T-helper 17 cell (primary cell): ENCODE results near the gene RGS1. TPM values are rescaled to one million over a fixed set of nuclear protein-coding genes. Genes with fewer than 3 reads are reported as not detected.

Experiments used
- ATAC-seq: fragments of 150-1000 bp; cut with Tn5 transposase; 2 replicates; pipeline ENCODE4 v1.10.0; 2021; ENCODE audit warnings: mild to moderate bottlenecking, moderate library complexity
- DNase-seq, 3 donors: peaks; one replicate each; pipeline versions ENCODE4 v3.0.0 to v3.0.0-alpha.2; 2020 to 2021
- H3K9me3 ChIP-seq: one replicate; pipeline ENCODE4 v1.7.0; 2013; ENCODE audit warnings: low read length, mild to moderate bottlenecking; ENCODE audit not compliant: control insufficient read depth, poor library complexity, severe bottlenecking
- H3K27ac Mint-ChIP-seq: one replicate; pipeline ENCODE4 v1.8.0; 2022; ENCODE audit warnings: mild to moderate bottlenecking, moderate library complexity, mixed read lengths
- H3K27me3 Mint-ChIP-seq: one replicate; pipeline ENCODE4 v1.8.0; 2022; ENCODE audit warnings: mixed read lengths
- H3K36me3 Mint-ChIP-seq: one replicate; pipeline ENCODE4 v1.8.0; 2022; ENCODE audit warnings: low read depth, mixed read lengths
- H3K4me1 Mint-ChIP-seq: one replicate; pipeline ENCODE4 v1.8.0; 2022; ENCODE audit warnings: mild to moderate bottlenecking, mixed read lengths
- H3K4me3 Mint-ChIP-seq: one replicate; pipeline ENCODE4 v1.8.0; 2022; ENCODE audit warnings: mild to moderate bottlenecking, moderate library complexity, mixed read lengths
- total RNA-seq, 4 donors: library from RNA in 2 of 4; stranded (reverse) in 2 of 4; gene quantifications; one replicate each; pipeline ENCODE4 v1.2.3 and lab custom pipeline; 2022 to 2026

RGS1 gene
- total RNA-seq, 2 donors from 2014 or later = 387 to 736 TPM

DNA sequence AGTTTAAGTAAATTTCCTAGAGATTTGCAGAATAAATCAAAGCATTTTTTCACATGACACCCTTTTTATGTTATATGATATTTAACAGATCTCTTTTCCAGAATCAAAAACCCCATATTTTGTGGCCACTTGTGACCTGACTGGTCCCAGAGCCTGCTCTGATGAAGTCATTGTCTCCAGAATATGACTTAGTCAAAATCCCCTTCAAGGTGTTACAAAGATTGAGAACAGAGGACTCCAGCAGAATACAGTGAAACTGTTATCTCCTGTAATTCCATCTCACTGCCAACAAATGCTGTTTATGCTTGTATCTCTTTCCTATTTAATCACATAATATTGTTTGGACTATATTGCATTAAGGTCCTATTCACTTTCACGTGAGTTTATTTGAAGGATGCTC lies 25.6 kb downstream of the RGS1 start:
- ATAC-seq = no peak
- H3K4me3 Mint-ChIP-seq = no peak overlapping the region
- peaks cover 12% of the 10 kb centered on the region for H3K4me1 Mint-ChIP-seq
- peaks cover 3% of the 10 kb centered on the region for H3K36me3 Mint-ChIP-seq
- no peak for DNase-seq
- peaks cover 17% of the 10 kb centered on the region for H3K27me3 Mint-ChIP-seq
- H3K9me3 ChIP-seq = no peaks in the 10 kb centered on the region
- peak overlapping the region; percentile 24 for H3K27ac Mint-ChIP-seq

GRCh38 chr1:192601567-192601966 lies 26.0 kb downstream of the RGS1 start:
- Mint-ChIP-seq H3K36me3 (peaks cover 3% of the 10 kb centered on the region), H3K27me3 (peaks cover 17% of the 10 kb centered on the region), H3K4me3 (no peak overlapping the region), H3K27ac (no peak overlapping the region), H3K4me1 (peaks cover 10% of the 10 kb centered on the region)
- no peaks in the 10 kb centered on the region for H3K9me3 ChIP-seq
- ATAC-seq (no peak), DNase-seq (no peak)

DNA sequence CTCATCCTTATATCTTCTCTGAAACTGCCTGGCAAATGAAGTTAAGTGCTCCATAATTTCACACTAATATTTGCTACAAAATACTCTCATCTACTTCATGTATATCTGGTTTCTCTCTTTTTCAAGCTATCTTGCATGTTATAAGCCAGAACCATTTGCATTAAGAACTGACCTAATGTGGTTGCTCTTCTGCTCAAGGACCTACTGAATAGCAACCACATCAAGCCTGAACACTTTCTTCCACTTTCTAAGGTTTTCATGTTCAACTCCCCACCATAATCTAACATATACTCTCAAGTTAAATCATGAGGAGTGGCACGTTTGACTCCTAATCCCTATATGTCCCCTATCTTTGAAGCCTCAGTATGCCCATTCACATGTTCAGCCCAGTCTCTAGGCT lies 27.2 kb downstream of the RGS1 start:
- Mint-ChIP-seq H3K27me3 (peaks cover 11% of the 10 kb centered on the region), H3K36me3 (peaks cover 3% of the 10 kb centered on the region), H3K4me3 (no peak overlapping the region), H3K27ac (peak overlapping the region; percentile 29), H3K4me1 (peaks cover 10% of the 10 kb centered on the region)
- H3K9me3 ChIP-seq = no peaks in the 10 kb centered on the region
- ATAC-seq (no peak), DNase-seq (no peak)

DNA sequence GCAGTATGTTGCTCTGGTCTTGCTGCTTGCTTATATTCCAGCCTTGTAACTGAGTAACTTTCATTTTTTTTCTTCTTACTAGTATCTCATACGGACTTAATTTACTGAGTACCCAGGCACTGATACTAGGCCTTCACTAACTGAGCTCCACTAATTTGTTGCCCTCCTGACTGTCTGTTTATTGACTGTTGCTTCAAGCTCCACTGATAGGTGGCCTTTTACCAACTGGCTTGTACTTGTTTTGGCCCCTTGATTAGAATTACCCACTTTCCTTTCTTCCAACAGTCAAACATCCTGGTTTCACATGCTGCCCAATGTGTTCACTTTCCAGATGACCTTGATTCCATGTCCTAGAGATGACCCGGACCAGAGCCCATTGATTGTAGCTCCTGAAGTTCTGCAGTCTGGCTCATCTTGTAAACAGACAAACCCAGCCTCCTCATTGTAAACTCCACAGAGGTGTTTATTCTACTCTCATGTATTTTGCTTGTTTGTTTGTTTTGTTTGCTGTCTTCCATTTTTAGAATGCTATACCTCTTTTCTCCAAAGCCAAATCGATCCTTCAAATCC lies 27.7 kb downstream of the RGS1 start:
- Mint-ChIP-seq H3K27me3 (peaks cover 11% of the 10 kb centered on the region), H3K27ac (peak overlapping the region; percentile 29), H3K4me3 (no peak overlapping the region), H3K4me1 (peaks cover 10% of the 10 kb centered on the region), H3K36me3 (peaks cover 3% of the 10 kb centered on the region)
- H3K9me3 ChIP-seq = no peaks in the 10 kb centered on the region
- DNase-seq (no peak), ATAC-seq (no peak)

DNA sequence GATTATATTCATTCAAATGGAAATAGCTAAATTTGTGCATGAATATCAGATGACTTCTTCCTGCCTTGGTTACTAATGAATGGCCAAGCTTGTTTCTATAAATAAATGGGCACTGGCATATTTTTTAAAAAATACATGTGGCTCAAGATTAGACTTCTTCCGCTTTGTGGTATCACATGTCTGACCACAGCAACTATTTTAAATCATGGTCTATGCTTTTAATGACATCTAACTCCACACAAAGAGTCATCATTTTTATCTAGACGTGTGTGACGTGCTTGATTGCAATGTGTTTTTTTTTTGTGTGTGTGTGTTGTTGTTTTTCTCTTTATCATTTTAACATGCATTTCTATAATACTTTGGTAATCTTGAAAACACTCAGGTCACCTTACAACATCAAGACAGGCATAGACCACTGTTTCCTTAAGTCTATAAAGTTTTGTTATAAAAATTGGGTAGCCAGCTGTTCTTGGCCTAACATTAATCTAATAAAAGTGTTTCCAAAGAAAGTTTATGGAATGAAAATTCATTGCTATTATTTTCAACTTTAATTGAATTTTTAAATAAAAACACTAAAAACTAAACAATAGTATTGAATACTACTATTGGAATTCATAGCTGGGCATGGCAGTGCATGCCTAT lies 29.5 kb downstream of the RGS1 start:
- H3K36me3 Mint-ChIP-seq = peaks cover 3% of the 10 kb centered on the region
- ATAC-seq (no peak), DNase-seq (no peak)
- H3K27ac Mint-ChIP-seq = no peak overlapping the region
- peaks cover 19% of the 10 kb centered on the region for H3K4me1 Mint-ChIP-seq
- H3K27me3 Mint-ChIP-seq = peaks cover 11% of the 10 kb centered on the region
- no peak overlapping the region for H3K4me3 Mint-ChIP-seq
- H3K9me3 ChIP-seq = no peaks in the 10 kb centered on the region

- DNase-seq = no peak
- Mint-ChIP-seq H3K27ac (peak overlapping the region; percentile 77), H3K36me3 (no peaks in the 10 kb centered on the region), H3K4me3 (no peak overlapping the region), H3K27me3 (no peaks in the 10 kb centered on the region), H3K4me1 (peaks cover 9% of the 10 kb centered on the region)
- no peak for ATAC-seq
- H3K9me3 ChIP-seq = no peaks in the 10 kb centered on the region
These were observed 33.1 kb downstream of the RGS1 start for GRCh38 chr1:192608671-192609070.

DNA sequence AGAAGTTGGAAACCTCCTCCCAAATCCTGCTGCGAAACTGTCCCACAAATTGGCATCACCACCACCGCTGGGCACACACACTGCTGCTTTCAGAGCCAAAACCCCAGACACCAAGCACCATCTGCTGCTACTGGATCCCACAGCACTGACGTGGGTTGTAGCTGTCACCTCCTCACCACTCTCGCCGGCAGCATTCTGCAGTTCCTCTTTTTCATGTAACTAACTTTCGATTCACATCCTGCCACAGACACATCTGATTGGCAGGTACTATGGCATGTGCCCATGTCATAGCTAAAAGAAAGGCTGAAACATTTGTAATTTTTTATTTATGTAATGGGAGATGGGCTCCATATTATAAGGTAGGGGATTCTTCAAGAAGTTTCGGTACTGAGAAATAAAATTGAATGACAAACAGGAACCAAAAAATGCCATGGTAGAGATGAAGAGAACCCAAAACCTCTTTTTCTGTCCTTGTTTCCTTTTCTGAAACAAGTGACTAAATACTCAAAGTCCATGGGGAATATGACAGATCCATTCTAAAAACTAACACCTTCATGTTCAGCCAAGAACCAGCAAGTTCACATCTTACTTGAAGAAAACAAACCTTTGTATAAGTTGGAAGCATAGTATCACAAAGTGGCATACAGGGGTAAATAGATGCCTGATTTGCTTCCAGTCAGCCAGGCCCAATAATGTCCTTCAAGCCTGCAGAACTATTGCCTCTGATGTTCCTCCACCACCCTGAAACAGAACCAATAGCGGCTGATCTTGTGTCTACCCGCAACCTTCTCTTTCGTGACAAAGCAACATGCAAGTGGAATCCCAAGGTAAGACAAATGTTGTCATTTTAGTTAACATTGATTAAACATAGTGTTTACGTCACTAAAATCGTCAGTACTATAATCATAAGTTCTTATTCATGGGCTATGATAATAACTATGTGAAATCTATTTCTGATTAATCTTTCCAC lies 33.8 kb downstream of the RGS1 start:
- no peaks in the 10 kb centered on the region for H3K9me3 ChIP-seq
- Mint-ChIP-seq H3K27me3 (no peaks in the 10 kb centered on the region), H3K36me3 (no peaks in the 10 kb centered on the region), H3K27ac (peak overlapping the region; percentile 77), H3K4me3 (peak overlapping the region; percentile 43), H3K4me1 (peaks cover 9% of the 10 kb centered on the region)
- ATAC-seq (peak; percentile 94), DNase-seq (peak; percentile 13 to 25 (median 16))

DNA sequence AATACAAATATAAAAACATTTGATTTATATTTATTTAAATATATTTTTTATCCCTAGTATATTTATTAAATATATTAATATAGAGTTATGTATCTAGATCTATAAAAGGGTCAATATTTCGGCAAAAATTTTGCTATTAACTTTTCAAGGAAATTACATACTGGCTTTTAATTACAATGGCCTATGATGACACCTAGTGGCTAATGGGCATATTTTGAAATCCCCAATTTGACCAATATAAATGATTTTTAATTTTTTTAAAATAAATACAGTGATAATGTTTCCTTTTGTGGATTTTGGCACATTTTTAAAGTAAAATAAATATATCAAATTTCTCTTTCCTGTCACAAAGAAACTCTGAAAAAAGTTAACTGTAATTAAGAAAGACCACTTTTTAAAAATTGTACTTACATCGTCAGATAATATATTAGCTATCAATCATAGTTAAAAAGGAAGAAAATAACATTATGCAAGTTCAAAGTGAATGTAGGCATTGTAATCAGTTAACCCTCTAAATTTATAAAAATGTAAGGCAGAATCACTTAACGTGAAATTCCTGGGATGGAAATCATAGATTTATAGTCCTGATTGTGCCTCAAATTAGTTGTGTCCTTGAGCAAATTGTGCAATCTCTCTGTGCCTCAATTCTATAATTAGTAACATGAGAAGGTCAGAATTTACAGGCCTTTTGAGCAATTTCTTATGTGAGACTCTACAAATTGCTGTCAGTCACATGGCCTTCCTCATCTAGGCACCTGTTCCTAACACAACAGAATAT lies 34.7 kb downstream of the RGS1 start:
- Mint-ChIP-seq H3K27ac (no peak overlapping the region), H3K27me3 (no peaks in the 10 kb centered on the region), H3K4me3 (no peak overlapping the region), H3K4me1 (peaks cover 12% of the 10 kb centered on the region), H3K36me3 (no peaks in the 10 kb centered on the region)
- no peaks in the 10 kb centered on the region for H3K9me3 ChIP-seq
- no peak for ATAC-seq
- no peak for DNase-seq

GRCh38 chr1:192615055-192615454 lies 39.5 kb downstream of the RGS1 start:
- H3K27ac Mint-ChIP-seq = no peak overlapping the region
- no peaks in the 10 kb centered on the region for H3K36me3 Mint-ChIP-seq
- DNase-seq (no peak), ATAC-seq (no peak)
- no peak overlapping the region for H3K4me3 Mint-ChIP-seq
- H3K4me1 Mint-ChIP-seq = peaks cover 3% of the 10 kb centered on the region
- H3K27me3 Mint-ChIP-seq = peaks cover 5% of the 10 kb centered on the region
- no peaks in the 10 kb centered on the region for H3K9me3 ChIP-seq

GRCh38 chr1:192620071-192620635 lies 44.6 kb downstream of the RGS1 start:
- Mint-ChIP-seq H3K4me1 (no peaks in the 10 kb centered on the region), H3K4me3 (no peak overlapping the region), H3K27ac (no peak overlapping the region), H3K36me3 (no peaks in the 10 kb centered on the region), H3K27me3 (peaks cover 5% of the 10 kb centered on the region)
- ATAC-seq (no peak), DNase-seq (no peak)
- H3K9me3 ChIP-seq = no peaks in the 10 kb centered on the region

DNA sequence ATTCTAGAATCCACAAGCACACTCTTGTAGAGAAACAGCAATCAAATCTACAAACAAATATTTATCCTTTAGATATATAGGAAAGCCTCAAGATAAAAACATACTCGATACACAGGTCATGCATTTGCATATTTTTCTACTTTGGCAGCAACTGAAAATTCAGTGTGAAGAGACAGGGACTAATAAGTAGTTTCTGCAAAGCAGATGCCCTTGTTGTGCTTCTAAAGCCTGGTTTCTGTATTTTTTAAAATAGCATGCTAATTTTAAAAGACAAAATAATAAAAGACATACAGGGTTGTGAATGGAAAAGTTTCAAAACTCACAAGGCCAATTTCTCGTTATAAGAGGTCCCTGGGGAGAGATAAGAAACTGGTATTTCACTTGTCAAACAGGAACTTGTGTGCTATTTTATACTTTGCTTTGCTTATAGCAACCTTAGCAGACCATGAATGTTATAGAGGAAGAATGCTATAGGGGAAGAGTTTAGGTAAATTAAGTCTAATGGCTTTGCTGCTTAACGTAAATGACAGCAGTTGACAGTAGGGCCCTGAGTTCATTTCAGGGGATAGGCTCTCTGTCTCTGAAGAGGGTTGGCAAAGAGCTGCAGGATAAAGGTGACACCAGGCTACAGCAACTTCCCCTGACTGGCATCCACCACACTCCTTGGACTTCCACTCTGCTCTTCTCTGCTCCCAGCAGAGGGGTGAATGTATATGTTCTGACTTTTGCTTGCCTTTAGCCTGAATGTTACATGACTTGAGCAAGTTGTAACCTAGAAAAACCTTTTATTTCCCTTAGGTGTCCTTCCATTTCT lies 51.0 kb downstream of the RGS1 start:
- H3K9me3 ChIP-seq = no peaks in the 10 kb centered on the region
- DNase-seq = no peak
- Mint-ChIP-seq H3K27me3 (peaks cover 16% of the 10 kb centered on the region), H3K27ac (no peak overlapping the region), H3K4me3 (no peak overlapping the region), H3K4me1 (no peaks in the 10 kb centered on the region), H3K36me3 (no peaks in the 10 kb centered on the region)
- no peak for ATAC-seq

DNA sequence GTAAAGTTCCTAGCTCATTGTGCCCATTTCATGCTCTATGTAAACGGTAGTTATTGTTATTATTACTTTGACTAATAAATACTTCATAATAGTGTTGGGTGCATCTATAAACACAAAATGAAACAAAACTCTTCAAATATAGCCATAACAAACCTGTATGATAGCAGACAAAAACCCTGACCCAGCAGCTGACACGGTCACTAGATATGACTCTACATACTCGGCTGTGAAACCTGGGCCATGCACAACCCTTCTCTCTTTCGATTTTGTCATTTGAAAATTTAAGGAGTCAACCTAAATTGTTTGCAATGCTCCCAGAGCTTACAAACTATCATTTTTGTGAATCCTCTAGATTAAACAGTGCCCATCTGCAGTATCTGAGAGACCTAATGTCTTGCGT lies 52.3 kb downstream of the RGS1 start:
- ATAC-seq (no peak), DNase-seq (no peak)
- Mint-ChIP-seq H3K4me3 (no peak overlapping the region), H3K27ac (no peak overlapping the region), H3K36me3 (no peaks in the 10 kb centered on the region), H3K27me3 (peaks cover 16% of the 10 kb centered on the region), H3K4me1 (no peaks in the 10 kb centered on the region)
- no peaks in the 10 kb centered on the region for H3K9me3 ChIP-seq
